ENCODE data around the gene CCSER2. TPM values are rescaled to one million over a fixed set of nuclear protein-coding genes. Genes with fewer than 3 reads are reported as not detected.

CCSER2 gene
- total RNA-seq, 3 donors from 2014 or later: 49.8 to 61.2 (median 49.9) TPM

DNA sequence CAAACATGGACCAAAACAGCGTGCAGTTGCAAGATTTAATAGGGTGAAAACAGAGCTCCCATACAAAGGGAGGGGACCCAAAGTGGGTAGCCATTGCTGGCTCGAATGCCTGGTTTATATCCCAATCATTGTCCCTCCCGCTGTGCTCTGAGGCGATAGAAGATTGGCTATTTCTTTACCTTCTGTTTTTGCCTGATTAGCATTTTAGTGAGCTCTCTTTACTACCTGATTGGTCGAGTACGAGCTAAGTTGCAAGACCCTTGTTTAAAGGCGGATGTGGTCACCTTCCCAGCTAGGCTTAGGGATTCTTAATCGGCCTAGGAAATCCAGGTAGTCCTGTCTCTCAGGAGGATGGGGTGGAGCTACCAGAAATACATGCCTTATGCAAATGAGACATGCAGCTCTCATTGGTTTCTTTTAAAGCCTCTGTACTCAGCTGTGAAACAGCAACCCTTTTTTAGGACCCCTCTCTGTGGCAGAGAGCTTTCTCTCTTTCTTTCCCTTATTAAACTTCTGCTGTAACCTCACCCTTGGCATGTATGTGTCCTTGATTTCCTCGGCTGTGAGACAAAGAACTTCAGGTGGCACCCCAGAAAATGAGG lies 202.4 kb downstream of the CCSER2 start:
- TF ChIP-seq POLR2A (IDR thresholded peaks at IDR 0.05): no peak
- TF ChIP-seq POLR2AphosphoS5 (IDR thresholded peaks at IDR 0.05): no peak
- TF ChIP-seq, protein P1, sequence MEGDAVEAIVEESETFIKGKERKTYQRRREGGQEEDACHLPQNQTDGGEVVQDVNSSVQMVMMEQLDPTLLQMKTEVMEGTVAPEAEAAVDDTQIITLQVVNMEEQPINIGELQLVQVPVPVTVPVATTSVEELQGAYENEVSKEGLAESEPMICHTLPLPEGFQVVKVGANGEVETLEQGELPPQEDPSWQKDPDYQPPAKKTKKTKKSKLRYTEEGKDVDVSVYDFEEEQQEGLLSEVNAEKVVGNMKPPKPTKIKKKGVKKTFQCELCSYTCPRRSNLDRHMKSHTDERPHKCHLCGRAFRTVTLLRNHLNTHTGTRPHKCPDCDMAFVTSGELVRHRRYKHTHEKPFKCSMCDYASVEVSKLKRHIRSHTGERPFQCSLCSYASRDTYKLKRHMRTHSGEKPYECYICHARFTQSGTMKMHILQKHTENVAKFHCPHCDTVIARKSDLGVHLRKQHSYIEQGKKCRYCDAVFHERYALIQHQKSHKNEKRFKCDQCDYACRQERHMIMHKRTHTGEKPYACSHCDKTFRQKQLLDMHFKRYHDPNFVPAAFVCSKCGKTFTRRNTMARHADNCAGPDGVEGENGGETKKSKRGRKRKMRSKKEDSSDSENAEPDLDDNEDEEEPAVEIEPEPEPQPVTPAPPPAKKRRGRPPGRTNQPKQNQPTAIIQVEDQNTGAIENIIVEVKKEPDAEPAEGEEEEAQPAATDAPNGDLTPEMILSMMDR (IDR thresholded peaks at IDR 0.05): no peak
- Histone ChIP-seq H3K4me1 (no peaks in the 10 kb centered on the region), H3K36me3 (no peaks in the 10 kb centered on the region), H3K4me3 (no peak overlapping the region), H3K27ac (no peak overlapping the region), H3K9me3 (peaks cover 0 to 3% of the 10 kb centered on the region in 2 donors), H3K27me3 (no peaks in the 10 kb centered on the region)
- intact Hi-C loops (cut with DNase I; ENCODE audit: low total_unique reads): no loop called here
- DNase-seq (ENCODE audit: low spot score in 2 of 2): no peak

DNA sequence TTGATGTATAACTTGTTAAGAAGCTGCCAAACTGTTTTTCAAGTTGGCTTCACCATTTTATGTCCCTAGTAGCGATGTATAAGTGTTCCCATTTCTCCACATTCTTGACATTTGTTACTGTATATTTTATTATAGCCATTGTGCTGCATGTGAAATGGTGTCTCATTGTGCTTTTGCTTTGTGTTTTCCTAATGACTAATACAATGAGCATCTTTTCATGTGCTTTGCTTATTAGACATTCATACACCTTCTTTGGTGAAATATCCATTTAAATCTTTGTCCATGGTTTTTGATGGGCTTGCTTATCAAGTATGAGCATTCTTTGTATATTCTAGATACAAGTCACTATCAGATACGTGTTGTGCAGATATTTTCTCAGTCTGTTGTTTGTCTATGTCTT lies 203.0 kb downstream of the CCSER2 start:
- intact Hi-C loops (cut with DNase I; ENCODE audit: low total_unique reads): no loop called here

GRCh38 chr10:84534168-84534567 lies 205.8 kb downstream of the CCSER2 start:
- no peak overlapping the region for H3K27ac ChIP-seq
- no peaks in the 10 kb centered on the region for H3K36me3 ChIP-seq
- no peaks in the 10 kb centered on the region for H3K9me3 ChIP-seq
- H3K4me3 ChIP-seq: no peak overlapping the region
- TF ChIP-seq POLR2A (IDR thresholded peaks at IDR 0.05) (no peak), POLR2AphosphoS5 (IDR thresholded peaks at IDR 0.05) (no peak)
- TF ChIP-seq, protein P1 (IDR thresholded peaks at IDR 0.05): no peak
- H3K27me3 ChIP-seq: no peaks in the 10 kb centered on the region
- intact Hi-C loops (cut with DNase I; ENCODE audit: low total_unique reads): no loop called here
- no peaks in the 10 kb centered on the region for H3K4me1 ChIP-seq
- no peak for DNase-seq (ENCODE audit: low spot score in 2 of 2)

More for the DNA sequence above, 203.0 kb downstream of the CCSER2 start:
- Histone ChIP-seq H3K27ac (no peak overlapping the region), H3K27me3 (no peaks in the 10 kb centered on the region), H3K36me3 (no peaks in the 10 kb centered on the region), H3K4me1 (no peaks in the 10 kb centered on the region), H3K4me3 (no peak overlapping the region), H3K9me3 (no peaks in the 10 kb centered on the region)
- TF ChIP-seq POLR2AphosphoS5 (IDR thresholded peaks at IDR 0.05) (no peak), POLR2A (IDR thresholded peaks at IDR 0.05) (no peak)
- TF ChIP-seq, protein P1 (IDR thresholded peaks at IDR 0.05): no peak
- no peak for DNase-seq (ENCODE audit: low spot score in 2 of 2)

- TF ChIP-seq, protein P1 (IDR thresholded peaks at IDR 0.05): peak; percentile 72 to 86 (median 86)
- TF ChIP-seq POLR2AphosphoS5 (IDR thresholded peaks at IDR 0.05): no peak
- intact Hi-C loops (cut with DNase I; ENCODE audit: low total_unique reads): loop anchor here (5.0 kb wide), 1 partner anchor 160 kb away; no protein-coding TSS in a partner anchor
- H3K4me1 ChIP-seq: peaks cover 0 to 13% of the 10 kb centered on the region in 2 donors
Measured at GRCh38 chr10:84537447-84537931, 209.1 kb downstream of the CCSER2 start.

GRCh38 chr10:84538036-84538435 lies 209.6 kb downstream of the CCSER2 start:
- Histone ChIP-seq H3K36me3 (no peaks in the 10 kb centered on the region), H3K27me3 (peaks cover 0 to 7% of the 10 kb centered on the region in 2 donors), H3K4me3 (no peak overlapping the region), H3K9me3 (no peaks in the 10 kb centered on the region), H3K27ac (no peak overlapping the region), H3K4me1 (peaks cover 0 to 13% of the 10 kb centered on the region in 2 donors)
- intact Hi-C loops (cut with DNase I; ENCODE audit: low total_unique reads): loop anchor here (5.0 kb wide), 1 partner anchor 161 kb away; no protein-coding TSS in a partner anchor
- no peak for DNase-seq (ENCODE audit: low spot score in 2 of 2)
- TF ChIP-seq POLR2AphosphoS5 (IDR thresholded peaks at IDR 0.05) (no peak), POLR2A (IDR thresholded peaks at IDR 0.05) (no peak)
- TF ChIP-seq, protein P1 (IDR thresholded peaks at IDR 0.05): no peak

More at GRCh38 chr10:84537447-84537931, 209.1 kb downstream of the CCSER2 start:
- peaks cover 0 to 7% of the 10 kb centered on the region in 2 donors for H3K27me3 ChIP-seq
- no peak for DNase-seq (ENCODE audit: low spot score in 2 of 2)
- H3K36me3 ChIP-seq: no peaks in the 10 kb centered on the region
- no peaks in the 10 kb centered on the region for H3K9me3 ChIP-seq
- no peak overlapping the region for H3K4me3 ChIP-seq
- no peak overlapping the region for H3K27ac ChIP-seq

Data from breast epithelium (tissue), 4 donors.